ENCODE results near the gene CPSF2. TPM values are rescaled to one million over a fixed set of nuclear protein-coding genes. Genes with fewer than 3 reads are reported as not detected.

CPSF2 gene
- total RNA-seq, 1 donor from 2014 or later, result 81.7 TPM

- Mint-ChIP-seq H3K9me3 (peaks cover 3% of the 10 kb centered on the region), H3K36me3 (ENCODE audit: low read depth) (no peaks in the 10 kb centered on the region), H3K27ac (ENCODE audit: unreplicated experiment) (no peak overlapping the region), H3K4me1 (no peaks in the 10 kb centered on the region), H3K4me3 (no peak overlapping the region), H3K27me3 (ENCODE audit: low read depth) (peaks cover 14% of the 10 kb centered on the region)
- TF ChIP-seq, protein P1, sequence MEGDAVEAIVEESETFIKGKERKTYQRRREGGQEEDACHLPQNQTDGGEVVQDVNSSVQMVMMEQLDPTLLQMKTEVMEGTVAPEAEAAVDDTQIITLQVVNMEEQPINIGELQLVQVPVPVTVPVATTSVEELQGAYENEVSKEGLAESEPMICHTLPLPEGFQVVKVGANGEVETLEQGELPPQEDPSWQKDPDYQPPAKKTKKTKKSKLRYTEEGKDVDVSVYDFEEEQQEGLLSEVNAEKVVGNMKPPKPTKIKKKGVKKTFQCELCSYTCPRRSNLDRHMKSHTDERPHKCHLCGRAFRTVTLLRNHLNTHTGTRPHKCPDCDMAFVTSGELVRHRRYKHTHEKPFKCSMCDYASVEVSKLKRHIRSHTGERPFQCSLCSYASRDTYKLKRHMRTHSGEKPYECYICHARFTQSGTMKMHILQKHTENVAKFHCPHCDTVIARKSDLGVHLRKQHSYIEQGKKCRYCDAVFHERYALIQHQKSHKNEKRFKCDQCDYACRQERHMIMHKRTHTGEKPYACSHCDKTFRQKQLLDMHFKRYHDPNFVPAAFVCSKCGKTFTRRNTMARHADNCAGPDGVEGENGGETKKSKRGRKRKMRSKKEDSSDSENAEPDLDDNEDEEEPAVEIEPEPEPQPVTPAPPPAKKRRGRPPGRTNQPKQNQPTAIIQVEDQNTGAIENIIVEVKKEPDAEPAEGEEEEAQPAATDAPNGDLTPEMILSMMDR (conservative IDR thresholded peaks at IDR 0.05), result no peak
- DNase-seq (ENCODE audit: low read depth, low spot score), result no peak
Observed at GRCh38 chr14:92217936-92218335, 96.2 kb downstream of the CPSF2 start.

Other genes with a start within 250 kb of the CPSF2 start
- 0.61 and 1.0 TPM in 2 replicates for gene FBLN5, start 174.3 kb upstream of the CPSF2 start, total RNA-seq
- gene TRIP11, start 81.9 kb upstream of the CPSF2 start, total RNA-seq, result 39.1 and 41.3 TPM in 2 replicates
- 25.9 and 30.2 TPM in 2 replicates for gene ATXN3, start 15.4 kb upstream of the CPSF2 start, total RNA-seq
- 117 and 136 TPM in 2 replicates for gene NDUFB1, start 263 bp upstream of the CPSF2 start, total RNA-seq
- gene SLC24A4, start 201.2 kb downstream of the CPSF2 start, total RNA-seq, result 0.26 TPM in 1 of 2 replicates, not detected in the other

All from neural crest cell (in vitro differentiated cells).